SU-DHL-6 (cell line): Measurements from ENCODE around the gene TCERG1.

ENCODE experiments used
- H2AFZ ChIP-seq: fragments of 200-600 bp; sonication (generic); 2 replicates; pipeline ENCODE4 v1.6.1; 2014; ENCODE audit warnings: low read depth, mild to moderate bottlenecking, moderate library complexity, mixed read lengths, antibody characterized with exemption, low read length; ENCODE audit not compliant: severe bottlenecking
- H3F3A ChIP-seq: fragments of 200-600 bp; shearing (Covaris generic); 2 replicates; pipeline ENCODE4 v1.6.0; 2016; ENCODE audit warnings: antibody characterized with exemption, mild to moderate bottlenecking; ENCODE audit not compliant: insufficient read depth
- H3K27ac ChIP-seq: fragments of 200-600 bp; sonication (generic); 2 replicates; pipeline ENCODE4 v1.5.1; 2016; ENCODE audit warnings: low read depth, mild to moderate bottlenecking, low read length, moderate library complexity, mixed read lengths
- H3K27me3 ChIP-seq: fragments of 200-600 bp; sonication (generic), shearing (Covaris generic); 2 replicates; pipeline ENCODE4 v1.6.0; 2014; ENCODE audit warnings: mild to moderate bottlenecking, low read length
- H3K36me3 ChIP-seq: fragments of 200-600 bp; sonication (generic); 2 replicates; pipeline ENCODE4 v1.6.1; 2014; ENCODE audit warnings: mild to moderate bottlenecking, low read length, mixed read lengths
- H3K4me2 ChIP-seq: fragments of 300-600, 200-600 bp; shearing (Covaris generic), sonication (generic); 2 replicates; pipeline ENCODE4 v1.6.0; 2014; ENCODE audit warnings: low read length, low read depth, mild to moderate bottlenecking; ENCODE audit not compliant: poor library complexity, severe bottlenecking
- H3K4me3 ChIP-seq: fragments of 200-600 bp; sonication (generic); 2 replicates; pipeline ENCODE4 v1.5.1; 2014; ENCODE audit warnings: antibody characterized with exemption, low read length, mild to moderate bottlenecking, mixed read lengths; ENCODE audit not compliant: insufficient read depth, poor library complexity, severe bottlenecking
- H3K79me2 ChIP-seq: fragments of 200-600 bp; sonication (generic); 2 replicates; pipeline ENCODE4 v1.6.1; 2014; ENCODE audit warnings: mild to moderate bottlenecking, low read length, moderate library complexity; ENCODE audit not compliant: insufficient read depth
- H3K9ac ChIP-seq: fragments of 200-600 bp; sonication (generic); 2 replicates; pipeline ENCODE4 v1.7.0; 2014; ENCODE audit warnings: mild to moderate bottlenecking, low read length
- H3K9me2 ChIP-seq: fragments of 200-600 bp; sonication (generic); replicated peaks from 2 replicates; pipeline ENCODE4 v1.6.1; 2014; ENCODE audit warnings: low read length; ENCODE audit not compliant: insufficient read depth
- H3K9me3 ChIP-seq: fragments of 200-600 bp; sonication (generic); 2 replicates; pipeline ENCODE4 v1.6.1; 2014; ENCODE audit warnings: low read length, mixed read lengths; ENCODE audit not compliant: insufficient read depth
- H4K20me1 ChIP-seq: fragments of 200-600 bp; sonication (generic); 2 replicates; pipeline ENCODE4 v1.6.1; 2014; ENCODE audit warnings: low read depth, mild to moderate bottlenecking, antibody characterized with exemption, low read length, moderate library complexity, mixed read lengths
- EZH2phosphoT487 ChIP-seq: fragments of 200-600 bp; sonication (generic), shearing (Covaris generic); conservative IDR thresholded peaks from 2 replicates; pipeline ENCODE4 v1.6.1; 2018; ENCODE audit warnings: mild to moderate bottlenecking, antibody characterized with exemption, low read length, moderate library complexity, mixed read lengths
- TF ChIP-seq, protein P1 (sequence below): fragments of 200-600 bp; sonication (generic); IDR thresholded peaks from one replicate; pipeline ENCODE4 v1.5.1; 2017; ENCODE audit warnings: antibody characterized with exemption, mild to moderate bottlenecking, low read length, moderate library complexity; ENCODE audit not compliant: insufficient read depth, poor library complexity, severe bottlenecking

Gene TCERG1

DNA sequence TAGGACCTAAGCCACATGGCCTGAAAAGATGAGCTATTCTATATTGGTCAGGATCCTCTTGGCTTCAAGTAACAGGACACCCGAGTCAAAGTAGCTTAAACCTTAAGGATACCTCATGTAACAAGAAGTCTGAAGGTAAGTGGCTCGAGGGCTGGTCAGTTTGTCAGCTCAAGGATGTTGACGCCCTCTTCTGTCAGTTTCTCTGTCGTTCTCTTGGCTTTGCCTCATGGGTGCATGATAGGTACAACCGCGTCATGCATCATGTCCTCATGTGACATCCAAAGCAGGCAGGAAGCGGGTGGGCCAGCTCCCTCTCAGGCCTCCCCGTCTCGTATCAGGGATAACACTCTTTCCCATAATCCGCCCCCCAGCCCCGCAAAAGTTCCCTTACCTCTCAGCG is 22.1 kb upstream of the TCERG1 start:
- no peaks in the 10 kb centered on the region for H3K9me2 ChIP-seq
- H3F3A ChIP-seq = no peaks in the 10 kb centered on the region
- H3K27ac ChIP-seq = no peak overlapping the region
- no peaks in the 10 kb centered on the region for H3K9me3 ChIP-seq
- no peak overlapping the region for H2AFZ ChIP-seq
- no peaks in the 10 kb centered on the region for H3K79me2 ChIP-seq
- no peak overlapping the region for H3K9ac ChIP-seq
- no peak overlapping the region for H3K4me3 ChIP-seq
- no peaks in the 10 kb centered on the region for H3K36me3 ChIP-seq
- H3K4me2 ChIP-seq = no peak overlapping the region
- no peaks in the 10 kb centered on the region for H3K27me3 ChIP-seq
- H4K20me1 ChIP-seq = no peaks in the 10 kb centered on the region
- TF ChIP-seq, protein P1, sequence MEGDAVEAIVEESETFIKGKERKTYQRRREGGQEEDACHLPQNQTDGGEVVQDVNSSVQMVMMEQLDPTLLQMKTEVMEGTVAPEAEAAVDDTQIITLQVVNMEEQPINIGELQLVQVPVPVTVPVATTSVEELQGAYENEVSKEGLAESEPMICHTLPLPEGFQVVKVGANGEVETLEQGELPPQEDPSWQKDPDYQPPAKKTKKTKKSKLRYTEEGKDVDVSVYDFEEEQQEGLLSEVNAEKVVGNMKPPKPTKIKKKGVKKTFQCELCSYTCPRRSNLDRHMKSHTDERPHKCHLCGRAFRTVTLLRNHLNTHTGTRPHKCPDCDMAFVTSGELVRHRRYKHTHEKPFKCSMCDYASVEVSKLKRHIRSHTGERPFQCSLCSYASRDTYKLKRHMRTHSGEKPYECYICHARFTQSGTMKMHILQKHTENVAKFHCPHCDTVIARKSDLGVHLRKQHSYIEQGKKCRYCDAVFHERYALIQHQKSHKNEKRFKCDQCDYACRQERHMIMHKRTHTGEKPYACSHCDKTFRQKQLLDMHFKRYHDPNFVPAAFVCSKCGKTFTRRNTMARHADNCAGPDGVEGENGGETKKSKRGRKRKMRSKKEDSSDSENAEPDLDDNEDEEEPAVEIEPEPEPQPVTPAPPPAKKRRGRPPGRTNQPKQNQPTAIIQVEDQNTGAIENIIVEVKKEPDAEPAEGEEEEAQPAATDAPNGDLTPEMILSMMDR = no peak
- TF ChIP-seq EZH2phosphoT487 = no peak

DNA sequence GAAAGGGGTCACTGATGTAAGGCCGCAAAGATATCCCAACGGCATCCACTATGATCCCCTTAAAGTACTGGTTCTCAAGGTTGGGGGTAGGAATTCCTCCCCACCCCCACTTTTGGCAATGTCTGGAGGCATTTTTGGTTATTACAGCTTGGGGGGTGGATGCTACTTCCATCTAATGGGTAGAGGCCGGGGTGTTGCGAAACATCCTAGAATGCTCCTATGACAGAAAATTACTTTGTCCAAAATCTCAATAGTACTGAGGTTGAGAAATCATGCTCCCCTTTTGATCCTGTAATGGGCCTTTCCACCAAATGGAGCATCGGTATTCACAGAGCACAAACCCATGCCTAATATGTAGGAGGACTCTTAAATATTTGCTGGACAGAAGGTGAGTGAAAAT is 20.8 kb upstream of the TCERG1 start:
- no peak overlapping the region for H3K4me2 ChIP-seq
- peak overlapping the region; percentile 28 for H2AFZ ChIP-seq
- H3K9ac ChIP-seq = no peak overlapping the region
- H3K9me3 ChIP-seq = no peaks in the 10 kb centered on the region
- H3K4me3 ChIP-seq = no peak overlapping the region
- H3F3A ChIP-seq = no peaks in the 10 kb centered on the region
- TF ChIP-seq, protein P1 = no peak
- no peak for TF ChIP-seq EZH2phosphoT487
- no peaks in the 10 kb centered on the region for H3K79me2 ChIP-seq
- no peak overlapping the region for H3K27ac ChIP-seq
- H3K9me2 ChIP-seq = no peaks in the 10 kb centered on the region
- no peaks in the 10 kb centered on the region for H3K27me3 ChIP-seq
- H4K20me1 ChIP-seq = no peaks in the 10 kb centered on the region
- H3K36me3 ChIP-seq = no peaks in the 10 kb centered on the region

DNA sequence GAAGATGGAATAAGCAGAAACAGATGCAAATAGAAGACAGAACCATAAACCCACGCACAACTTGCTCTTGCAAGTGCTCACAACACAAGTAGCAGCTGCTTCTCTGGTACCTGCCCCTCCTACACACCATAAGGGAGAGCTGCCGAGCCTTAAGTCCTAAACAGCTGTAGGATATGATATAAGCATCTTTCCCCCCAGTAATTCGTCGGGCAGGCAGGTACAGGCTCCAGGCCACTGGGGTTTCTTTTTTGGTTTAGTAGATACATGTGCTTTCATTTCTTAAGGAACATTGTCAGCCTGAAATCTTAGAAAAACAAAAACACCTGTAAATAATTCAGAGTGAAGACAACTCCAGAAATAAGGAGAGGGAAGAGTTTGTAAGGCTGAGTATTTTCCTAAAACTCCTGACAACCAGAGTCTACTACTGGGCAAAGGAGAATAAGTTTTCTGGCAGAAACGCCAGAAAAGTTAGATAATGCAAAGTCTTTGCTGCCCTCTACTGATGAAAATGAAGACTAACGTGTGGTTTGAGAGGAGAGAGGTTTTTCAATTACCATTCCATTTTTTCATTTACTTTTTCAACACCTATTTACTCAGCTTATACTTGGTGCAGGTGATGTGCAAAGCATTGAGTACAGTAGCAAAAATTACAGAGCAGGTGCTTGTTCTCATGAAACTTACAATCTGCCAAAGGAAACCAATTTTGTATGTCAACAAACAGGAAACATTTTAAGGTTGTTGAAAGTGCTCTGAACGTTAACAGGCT is 20.1 kb upstream of the TCERG1 start:
- Histone ChIP-seq H3K4me2 (no peak overlapping the region), H4K20me1 (no peaks in the 10 kb centered on the region), H3K9ac (no peak overlapping the region), H2AFZ (peak overlapping the region; percentile 28), H3K9me3 (no peaks in the 10 kb centered on the region), H3K27me3 (no peaks in the 10 kb centered on the region), H3F3A (no peaks in the 10 kb centered on the region), H3K27ac (no peak overlapping the region), H3K36me3 (no peaks in the 10 kb centered on the region), H3K4me3 (no peak overlapping the region), H3K79me2 (no peaks in the 10 kb centered on the region), H3K9me2 (no peaks in the 10 kb centered on the region)
- no peak for TF ChIP-seq EZH2phosphoT487
- TF ChIP-seq, protein P1 = peak; percentile 24
